ENCODE results near the gene TACSTD2.

DNA sequence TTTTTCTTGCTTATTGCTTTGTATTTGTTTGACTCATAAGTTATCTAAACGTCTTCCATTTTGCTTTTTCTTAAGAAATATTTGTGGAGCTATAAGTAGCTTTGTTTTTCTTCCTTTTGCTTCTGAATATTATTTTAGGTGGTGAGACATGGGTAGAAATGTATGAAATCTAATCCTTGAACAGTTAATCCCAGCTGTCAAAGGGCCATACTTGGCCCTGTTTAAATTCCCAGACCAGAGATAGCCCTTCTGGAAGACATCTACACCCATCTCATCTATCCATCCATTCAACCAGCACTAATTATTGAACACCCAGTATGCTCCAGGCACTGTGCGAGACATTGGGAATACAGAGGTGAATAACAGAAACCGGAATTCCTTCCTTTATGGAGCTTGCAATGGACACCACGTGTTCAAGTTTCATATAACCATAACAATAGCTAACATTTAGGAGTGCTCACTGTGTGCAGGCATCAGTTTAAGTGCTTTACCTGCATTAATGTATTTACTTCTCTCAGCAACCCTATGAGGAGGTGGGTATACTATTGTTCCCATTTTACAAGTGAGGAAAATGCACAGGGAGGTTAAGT lies 8.7 kb downstream of the TACSTD2 start:
- TF ChIP-seq, protein P1, sequence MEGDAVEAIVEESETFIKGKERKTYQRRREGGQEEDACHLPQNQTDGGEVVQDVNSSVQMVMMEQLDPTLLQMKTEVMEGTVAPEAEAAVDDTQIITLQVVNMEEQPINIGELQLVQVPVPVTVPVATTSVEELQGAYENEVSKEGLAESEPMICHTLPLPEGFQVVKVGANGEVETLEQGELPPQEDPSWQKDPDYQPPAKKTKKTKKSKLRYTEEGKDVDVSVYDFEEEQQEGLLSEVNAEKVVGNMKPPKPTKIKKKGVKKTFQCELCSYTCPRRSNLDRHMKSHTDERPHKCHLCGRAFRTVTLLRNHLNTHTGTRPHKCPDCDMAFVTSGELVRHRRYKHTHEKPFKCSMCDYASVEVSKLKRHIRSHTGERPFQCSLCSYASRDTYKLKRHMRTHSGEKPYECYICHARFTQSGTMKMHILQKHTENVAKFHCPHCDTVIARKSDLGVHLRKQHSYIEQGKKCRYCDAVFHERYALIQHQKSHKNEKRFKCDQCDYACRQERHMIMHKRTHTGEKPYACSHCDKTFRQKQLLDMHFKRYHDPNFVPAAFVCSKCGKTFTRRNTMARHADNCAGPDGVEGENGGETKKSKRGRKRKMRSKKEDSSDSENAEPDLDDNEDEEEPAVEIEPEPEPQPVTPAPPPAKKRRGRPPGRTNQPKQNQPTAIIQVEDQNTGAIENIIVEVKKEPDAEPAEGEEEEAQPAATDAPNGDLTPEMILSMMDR (IDR thresholded peaks at IDR 0.05) = no peak
- TF ChIP-seq POLR2A (IDR thresholded peaks at IDR 0.05) = no peak
- TF ChIP-seq POLR2AphosphoS5 (IDR thresholded peaks at IDR 0.05) = no peak
- TF ChIP-seq EP300 (IDR thresholded peaks at IDR 0.05) = no peak
